Activated CD4-positive, alpha-beta T cell treated with anti-CD3 and anti-CD28 coated beads, Interleukin-2, amount 50 U/mL, for 4 hours (primary cell): ENCODE results near the gene SLC1A2.

Source experiments
- DNase-seq, 2 experiments: peaks; one replicate each; pipeline ENCODE4 v3.0.0-alpha.2; 2020

The SLC1A2 gene

DNA sequence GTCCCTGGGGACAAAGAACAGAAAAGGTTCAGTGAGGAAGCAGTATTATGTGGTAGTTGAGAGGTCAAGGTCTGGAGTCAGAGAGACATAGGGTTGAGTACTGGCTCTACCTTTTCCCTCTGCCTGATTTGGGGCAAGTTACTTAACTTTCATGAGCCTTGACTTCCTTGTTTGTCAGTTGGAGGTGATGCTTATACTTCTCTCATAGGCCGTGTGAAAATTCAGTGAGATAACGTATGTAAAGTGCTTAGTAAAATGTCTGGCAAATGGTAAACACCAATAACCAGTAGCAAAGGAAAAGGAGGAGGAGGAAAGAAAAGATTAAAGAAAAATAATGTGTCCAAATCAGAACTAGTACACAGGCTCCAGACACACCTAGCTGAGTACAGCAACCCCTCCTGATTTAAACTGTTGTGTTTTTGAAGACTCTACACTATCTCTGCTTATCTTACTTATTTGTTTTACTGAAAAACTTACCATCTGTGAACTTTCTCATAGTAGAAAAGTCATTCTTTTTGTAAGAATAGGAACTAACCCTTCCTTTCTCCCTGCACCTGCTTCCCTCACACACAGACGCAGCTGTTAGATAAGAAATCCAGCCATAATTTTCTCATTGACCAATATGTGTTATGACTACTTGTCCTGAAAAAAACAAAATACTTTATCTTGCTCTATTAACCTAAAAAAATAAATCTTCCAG, 153.5 kb downstream of the SLC1A2 start:
- no peak for DNase-seq

DNA sequence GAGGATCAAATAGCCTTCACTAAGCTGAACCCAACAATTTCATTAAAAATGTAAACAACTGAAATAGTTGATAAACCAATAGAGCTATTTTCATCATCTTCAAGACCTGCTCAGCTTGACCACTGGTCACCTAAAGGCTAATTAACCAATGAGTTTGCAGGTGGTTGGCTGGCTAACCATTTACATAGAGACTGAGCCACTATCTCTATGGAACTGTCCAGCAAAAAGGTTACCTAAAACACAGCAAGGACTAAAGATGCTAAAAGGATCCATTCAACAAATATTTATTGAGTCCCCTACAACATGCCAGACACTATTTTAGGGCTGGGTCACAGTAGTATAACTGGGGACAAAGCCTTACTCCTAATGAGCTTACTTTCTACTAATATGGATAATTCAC, 156.6 kb downstream of the SLC1A2 start:
- no peak for DNase-seq

GRCh38 chr11:35262056-35262455, 157.3 kb downstream of the SLC1A2 start:
- no peak for DNase-seq

GRCh38 chr11:35261197-35261596, 158.2 kb downstream of the SLC1A2 start:
- no peak for DNase-seq

- no peak for DNase-seq
Measured at GRCh38 chr11:35260342-35260985, 158.9 kb downstream of the SLC1A2 start.

DNA sequence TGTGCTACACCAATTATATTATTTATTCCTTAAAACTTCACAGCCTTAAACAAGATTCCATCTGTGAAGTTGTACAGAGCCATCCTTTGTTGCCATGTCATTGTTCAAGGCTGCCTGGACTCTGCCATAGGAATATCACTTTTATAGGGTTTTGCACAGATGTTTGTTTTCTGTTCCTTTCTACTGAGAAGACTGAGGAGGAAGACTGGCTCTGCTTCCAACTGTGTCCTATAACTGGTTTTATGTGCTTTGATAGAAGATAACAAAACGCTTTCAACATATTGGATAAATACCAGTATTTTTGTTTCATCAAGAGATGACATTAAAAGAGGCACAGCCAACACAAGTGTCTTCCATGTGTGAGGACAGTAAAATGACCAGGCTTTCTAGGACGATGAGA, 159.8 kb downstream of the SLC1A2 start:
- no peak for DNase-seq

GRCh38 chr11:35257281-35257680, 162.1 kb downstream of the SLC1A2 start:
- no peak for DNase-seq

GRCh38 chr11:35256296-35256695, 163.1 kb downstream of the SLC1A2 start:
- no peak for DNase-seq

GRCh38 chr11:35255514-35255913, 163.8 kb downstream of the SLC1A2 start:
- no peak for DNase-seq

- DNase-seq = no peak
Measured at GRCh38 chr11:35253237-35253636, 166.1 kb downstream of the SLC1A2 start.

- no peak for DNase-seq
Measured at GRCh38 chr11:35250621-35251020, 168.7 kb downstream of the SLC1A2 start.

- no peak for DNase-seq
Measured at GRCh38 chr11:35250192-35250591, 169.2 kb downstream of the SLC1A2 start.

- no peak for DNase-seq
Measured at GRCh38 chr11:35248558-35249323, 170.6 kb downstream of the SLC1A2 start.

DNA sequence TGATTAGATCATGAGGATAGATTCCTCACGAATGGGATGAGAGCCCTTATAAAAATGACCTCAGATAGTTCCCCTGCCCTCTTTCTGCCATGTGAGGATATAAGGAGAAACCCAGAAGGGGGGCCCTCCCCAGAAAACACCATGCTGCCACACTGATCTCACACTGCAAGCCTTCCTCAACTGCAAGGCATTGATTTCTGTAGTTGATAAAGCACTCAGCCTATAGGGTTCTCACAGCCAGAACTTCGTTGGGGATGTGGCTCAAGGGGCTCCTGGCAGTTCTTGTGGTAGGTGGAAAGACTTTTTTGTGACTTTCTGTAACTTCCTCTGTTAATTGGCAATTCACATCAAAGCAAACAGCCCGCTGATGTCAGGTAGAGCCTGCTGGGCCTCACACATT, 171.5 kb downstream of the SLC1A2 start:
- no peak for DNase-seq

DNA sequence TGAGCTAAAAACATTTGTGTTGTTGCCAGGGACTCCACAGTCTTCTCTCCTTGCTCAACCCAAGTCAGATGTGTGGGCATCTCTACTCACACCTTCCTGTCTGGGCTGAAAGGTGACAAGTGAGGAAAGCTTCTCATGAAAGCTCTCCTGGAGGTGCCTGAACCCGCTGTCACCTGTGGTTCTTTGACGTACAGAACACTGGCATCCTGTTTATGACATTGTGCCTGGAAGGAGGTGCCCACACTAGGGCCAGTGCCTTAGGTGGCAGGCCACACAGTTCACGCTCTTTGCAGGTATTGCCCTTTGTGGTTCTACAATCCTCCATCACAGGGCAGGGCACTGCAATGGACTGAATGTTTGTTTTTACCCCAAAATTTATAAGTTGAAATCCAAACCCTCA, 171.9 kb downstream of the SLC1A2 start:
- peak; percentile 46 to 52 for DNase-seq

DNA sequence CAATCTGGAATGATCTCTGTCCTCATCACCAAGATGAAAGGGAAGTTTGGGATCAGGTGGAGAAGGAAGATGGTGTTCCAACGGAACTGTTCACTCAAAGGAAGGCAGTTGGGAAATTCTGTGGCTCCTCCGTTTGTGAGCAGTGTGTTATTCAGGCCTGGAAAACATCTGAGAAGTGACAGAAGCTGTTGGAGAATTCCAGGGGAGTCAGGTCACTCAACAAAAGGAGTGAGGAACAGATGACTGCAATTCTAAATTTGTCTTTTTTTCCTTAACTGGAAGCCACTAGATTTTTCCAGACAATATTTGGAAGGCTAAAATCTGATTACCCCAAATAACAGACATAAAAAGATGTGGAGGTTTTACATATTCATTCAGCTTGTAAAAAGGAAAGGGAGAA, 172.6 kb downstream of the SLC1A2 start:
- no peak for DNase-seq

- DNase-seq = no peak
Measured at GRCh38 chr11:35245786-35246185, 173.6 kb downstream of the SLC1A2 start.

- no peak for DNase-seq
Measured at GRCh38 chr11:35245056-35245455, 174.3 kb downstream of the SLC1A2 start.

GRCh38 chr11:35243774-35244173, 175.6 kb downstream of the SLC1A2 start:
- DNase-seq = no peak

DNA sequence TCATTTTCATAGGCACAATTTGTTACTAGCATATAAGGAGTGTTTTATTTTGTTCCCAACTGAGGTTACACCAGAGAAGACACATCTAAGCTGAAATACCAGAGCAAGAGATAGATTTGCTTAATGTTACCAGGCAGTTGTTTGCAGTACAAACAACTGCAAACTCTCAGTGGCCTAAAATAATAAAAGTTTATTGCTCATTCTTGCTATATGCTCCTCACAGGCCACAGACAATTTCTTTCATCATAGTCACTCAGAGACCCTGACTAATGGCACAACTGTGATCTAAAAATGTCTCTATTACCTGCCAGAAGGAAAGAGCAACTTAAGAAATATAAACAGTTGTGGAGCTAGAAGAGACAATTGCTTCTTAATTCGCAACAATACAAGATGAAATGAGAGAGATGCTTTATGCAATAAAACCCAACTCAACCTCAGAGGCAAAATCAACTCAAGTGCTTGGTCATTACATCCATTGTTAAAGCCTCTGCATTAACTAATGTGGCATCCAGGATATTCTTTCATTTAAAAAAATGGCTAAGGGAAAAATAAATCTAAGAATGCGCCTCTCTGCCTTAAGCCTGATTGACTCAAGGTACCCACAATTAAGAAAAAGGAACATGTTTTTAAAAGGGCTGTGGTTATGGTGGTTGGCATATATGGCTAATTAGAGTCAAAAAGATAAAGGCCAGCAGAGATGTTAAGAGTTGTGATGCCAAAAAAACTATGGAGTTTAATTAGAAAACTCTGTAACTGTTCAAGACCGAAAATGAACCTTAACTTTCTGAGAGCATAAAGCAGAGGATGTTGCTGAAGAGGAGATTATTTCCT, 176.7 kb downstream of the SLC1A2 start:
- no peak for DNase-seq

DNA sequence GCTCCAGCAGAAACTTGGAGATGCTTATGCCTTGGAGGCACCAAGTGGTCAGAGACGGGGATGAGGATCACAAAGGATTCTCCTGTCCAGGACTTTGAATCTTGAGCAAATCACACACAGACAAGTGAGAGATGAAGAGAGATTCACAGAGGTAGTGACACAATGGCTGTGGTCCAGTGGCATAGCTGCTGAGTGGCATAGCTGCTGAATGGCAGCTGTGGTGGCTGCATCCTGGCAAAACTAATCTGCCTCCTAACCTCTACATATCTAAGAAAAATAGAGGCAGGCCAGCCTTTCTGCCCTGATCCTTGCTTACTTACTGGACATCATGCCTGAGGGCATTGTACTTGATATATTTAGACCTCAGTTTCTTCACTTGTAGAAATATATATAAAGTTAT, 177.8 kb downstream of the SLC1A2 start:
- no peak for DNase-seq

DNA sequence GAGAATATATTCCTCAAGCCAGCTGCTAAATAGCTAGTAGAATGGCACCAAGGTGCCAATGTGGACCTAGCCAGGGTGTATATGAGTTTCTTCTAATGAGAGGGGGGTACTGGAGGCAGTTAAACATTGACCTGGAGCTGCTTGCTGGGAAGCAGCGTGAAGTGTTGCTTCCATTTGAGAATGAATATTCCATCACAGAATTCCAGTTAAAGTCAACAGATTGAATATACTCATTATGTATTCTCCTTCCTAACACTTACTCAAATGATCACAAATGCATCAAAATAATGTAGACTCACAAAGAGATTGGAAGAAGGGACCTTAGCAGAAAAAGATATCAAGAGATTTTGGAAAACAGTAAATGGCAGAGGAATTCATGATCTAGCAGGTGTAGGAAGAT, 178.3 kb downstream of the SLC1A2 start:
- no peak for DNase-seq

DNA sequence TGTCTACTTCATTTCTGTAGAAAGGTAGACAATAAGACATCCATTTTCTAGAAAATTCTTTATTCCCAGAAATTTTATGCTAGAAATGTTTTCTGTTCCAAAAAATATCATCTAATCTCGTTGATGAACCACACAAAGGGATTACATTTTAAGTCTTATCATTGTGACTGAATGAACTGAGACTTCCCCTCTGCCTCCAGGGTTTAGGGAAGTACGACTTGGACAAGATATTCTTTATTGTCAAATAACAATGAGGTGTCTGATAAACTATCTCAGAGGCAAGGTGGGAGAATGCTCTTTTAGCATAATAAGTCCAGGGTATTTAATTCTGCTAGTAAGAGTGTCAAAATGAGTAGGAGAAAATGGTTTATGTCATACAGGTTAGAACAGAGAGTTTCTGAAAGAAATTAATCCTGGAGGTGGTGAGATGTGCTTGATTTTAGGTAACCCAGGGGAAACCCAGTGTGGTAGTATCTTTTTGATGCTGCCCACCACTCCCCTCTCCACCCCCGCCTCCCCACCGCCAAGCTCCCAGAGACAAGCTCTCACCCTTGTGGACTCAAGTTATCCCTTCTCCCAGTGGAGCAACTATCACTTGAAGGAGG, 179.8 kb downstream of the SLC1A2 start:
- DNase-seq = no peak
